Measurements from ENCODE around the gene MINDY4. TPM values are rescaled to one million over a fixed set of nuclear protein-coding genes. Genes with fewer than 3 reads are reported as not detected.

The MINDY4 gene
- total RNA-seq, 1 donor from 2014 or later = 4.7 TPM

- DNase-seq (ENCODE audit: low spot score) = no peak
- Mint-ChIP-seq H3K36me3 (ENCODE audit: low read depth, unreplicated experiment) (peaks cover 4% of the 10 kb centered on the region), H3K9me3 (ENCODE audit: unreplicated experiment) (no peaks in the 10 kb centered on the region), H3K27me3 (ENCODE audit: unreplicated experiment) (peaks cover 17% of the 10 kb centered on the region), H3K4me1 (ENCODE audit: unreplicated experiment) (peaks cover 32% of the 10 kb centered on the region), H3K27ac (ENCODE audit: unreplicated experiment) (no peak overlapping the region), H3K4me3 (ENCODE audit: unreplicated experiment) (no peak overlapping the region)
- TF ChIP-seq CTCF (IDR thresholded peaks at IDR 0.05; ENCODE audit: unreplicated experiment) = no peak
These were observed 130.6 kb downstream of the MINDY4 start for GRCh38 chr7:30901856-30902255.

- H3K9me3 Mint-ChIP-seq (ENCODE audit: unreplicated experiment) = no peaks in the 10 kb centered on the region
- DNase-seq (ENCODE audit: low spot score) = no peak
- H3K4me3 Mint-ChIP-seq (ENCODE audit: unreplicated experiment) = no peak overlapping the region
- no peak for TF ChIP-seq CTCF (IDR thresholded peaks at IDR 0.05; ENCODE audit: unreplicated experiment)
- H3K4me1 Mint-ChIP-seq (ENCODE audit: unreplicated experiment) = peaks cover 32% of the 10 kb centered on the region
- no peak overlapping the region for H3K27ac Mint-ChIP-seq (ENCODE audit: unreplicated experiment)
- H3K36me3 Mint-ChIP-seq (ENCODE audit: low read depth, unreplicated experiment) = peaks cover 4% of the 10 kb centered on the region
- H3K27me3 Mint-ChIP-seq (ENCODE audit: unreplicated experiment) = peaks cover 18% of the 10 kb centered on the region
These were observed 131.2 kb downstream of the MINDY4 start for GRCh38 chr7:30902466-30902865.

- H3K4me1 Mint-ChIP-seq (ENCODE audit: unreplicated experiment) = peaks cover 28% of the 10 kb centered on the region
- peak overlapping the region; percentile 15 for H3K4me3 Mint-ChIP-seq (ENCODE audit: unreplicated experiment)
- H3K27me3 Mint-ChIP-seq (ENCODE audit: unreplicated experiment) = peaks cover 16% of the 10 kb centered on the region
- peaks cover 4% of the 10 kb centered on the region for H3K36me3 Mint-ChIP-seq (ENCODE audit: low read depth, unreplicated experiment)
- H3K27ac Mint-ChIP-seq (ENCODE audit: unreplicated experiment) = peak overlapping the region; percentile 36
- no peak for TF ChIP-seq CTCF (IDR thresholded peaks at IDR 0.05; ENCODE audit: unreplicated experiment)
- DNase-seq (ENCODE audit: low spot score) = no peak
- no peaks in the 10 kb centered on the region for H3K9me3 Mint-ChIP-seq (ENCODE audit: unreplicated experiment)
These were observed 131.9 kb downstream of the MINDY4 start for GRCh38 chr7:30903146-30903545.

- no peak for TF ChIP-seq CTCF (IDR thresholded peaks at IDR 0.05; ENCODE audit: unreplicated experiment)
- Mint-ChIP-seq H3K27ac (ENCODE audit: unreplicated experiment) (no peak overlapping the region), H3K4me1 (ENCODE audit: unreplicated experiment) (peaks cover 27% of the 10 kb centered on the region), H3K4me3 (ENCODE audit: unreplicated experiment) (no peak overlapping the region), H3K27me3 (ENCODE audit: unreplicated experiment) (peaks cover 16% of the 10 kb centered on the region), H3K36me3 (ENCODE audit: low read depth, unreplicated experiment) (peaks cover 4% of the 10 kb centered on the region), H3K9me3 (ENCODE audit: unreplicated experiment) (no peaks in the 10 kb centered on the region)
- DNase-seq (ENCODE audit: low spot score) = no peak
These were observed 133.3 kb downstream of the MINDY4 start for GRCh38 chr7:30904561-30904960.

GRCh38 chr7:30905078-30906012 lies 134.1 kb downstream of the MINDY4 start:
- Mint-ChIP-seq H3K9me3 (ENCODE audit: unreplicated experiment) (no peaks in the 10 kb centered on the region), H3K4me3 (ENCODE audit: unreplicated experiment) (no peak overlapping the region), H3K36me3 (ENCODE audit: low read depth, unreplicated experiment) (peaks cover 4% of the 10 kb centered on the region), H3K27ac (ENCODE audit: unreplicated experiment) (no peak overlapping the region), H3K27me3 (ENCODE audit: unreplicated experiment) (peaks cover 16% of the 10 kb centered on the region), H3K4me1 (ENCODE audit: unreplicated experiment) (peaks cover 23% of the 10 kb centered on the region)
- no peak for DNase-seq (ENCODE audit: low spot score)
- no peak for TF ChIP-seq CTCF (IDR thresholded peaks at IDR 0.05; ENCODE audit: unreplicated experiment)

Measured in endothelial cell (in vitro differentiated cells).